Tibial artery (tissue), 4 donors: ENCODE measurements around the gene ELL.

Source experiments
- DNase-seq, 2 donors: peaks; one replicate each; pipeline ENCODE4 v3.0.0-alpha.2; 2019
- H3K27ac ChIP-seq, 2 donors: fragments of 200-600 bp; sonication (generic) in 1 of 2; 1 replicate in 1 of 2; 2 replicates in 1 of 2; pipeline ENCODE4 v1.5.1; 2018 to 2019; ENCODE audit warnings: mild to moderate bottlenecking in 1 of 2
- H3K27me3 ChIP-seq, 2 donors: fragments of 200-600 bp; sonication (generic) in 1 of 2; one replicate each; pipeline versions ENCODE4 v1.5.1 to v1.6.0; 2016 to 2019
- H3K36me3 ChIP-seq, 3 donors: fragments of 200-600 bp; sonication (generic) in 2 of 3; one replicate each; pipeline ENCODE4 v1.5.1; 2016 to 2019; ENCODE audit warnings: mild to moderate bottlenecking in 2 of 3
- H3K4me1 ChIP-seq, 4 donors: fragments of 200-600 bp; sonication (generic) in 2 of 4; 1 replicate in 3 of 4; 2 replicates in 1 of 4; pipeline ENCODE4 v1.5.1; 2016 to 2019
- H3K4me3 ChIP-seq, 2 donors: fragments of 200-600 bp; sonication (generic) in 1 of 2; 1 replicate in 1 of 2; 2 replicates in 1 of 2; pipeline ENCODE4 v1.5.1; 2018 to 2019; ENCODE audit warnings: mild to moderate bottlenecking in 2 of 2
- H3K9me3 ChIP-seq, 3 donors: fragments of 200-600 bp; sonication (generic) in 1 of 3; one replicate each; pipeline ENCODE4 v1.5.1; 2016 to 2019
- CTCF ChIP-seq, 2 experiments: fragments of 200-600 bp in 1 of 2; fragments of 450-650 bp in 1 of 2; IDR thresholded peaks; one replicate each; pipeline ENCODE4 v1.5.1; 2017 to 2019; ENCODE audit warnings: antibody characterized with exemption in 2 of 2, mild to moderate bottlenecking in 1 of 2, moderate library complexity in 1 of 2
- intact Hi-C: fragments of 100-400 bp; cut with DNase I; formaldehyde crosslinking; loops from one replicate; pipeline ENCODE4 v1.15.0; 2023; ENCODE audit warnings: low total_unique reads

ELL gene

GRCh38 chr19:18399008-18399407 is 122.9 kb downstream of the ELL start:
- H3K27me3 ChIP-seq: peaks cover 0 to 47% of the 10 kb centered on the region in 2 donors
- H3K4me3 ChIP-seq: no peak overlapping the region
- H3K36me3 ChIP-seq: no peaks in the 10 kb centered on the region
- H3K4me1 ChIP-seq: no peaks in the 10 kb centered on the region
- no peak overlapping the region for H3K27ac ChIP-seq
- no peak for TF ChIP-seq CTCF (IDR thresholded peaks at IDR 0.05)
- intact Hi-C loops: loop anchor here (5.0 kb wide), 1 partner anchor 47 kb away; no protein-coding TSS in a partner anchor
- H3K9me3 ChIP-seq: no peaks in the 10 kb centered on the region
- peak in 1 of 2 donors; percentile 64 for DNase-seq

GRCh38 chr19:18397242-18398202 is 124.3 kb downstream of the ELL start, which contains the start of gene LRRC25:
TSS of gene LRRC25 (minus strand) at chr19:18397622. CDS start at chr19:18396963, 659 bp downstream.
- H3K4me3 ChIP-seq: peak within 1 kb of the TSS; percentile 34 to 39
- peak; percentile 59 to 78 for DNase-seq
- peaks cover 0 to 40% of the 10 kb centered on the region in 2 donors for H3K27me3 ChIP-seq
- no peaks in the 10 kb centered on the region for H3K36me3 ChIP-seq
- no peak within 1 kb of the TSS for H3K27ac ChIP-seq
- H3K4me1 ChIP-seq: no peaks in the 10 kb centered on the region
- no peak for TF ChIP-seq CTCF (IDR thresholded peaks at IDR 0.05)
- intact Hi-C loops: loop anchor here (5.0 kb wide), 1 partner anchor 45 kb away; no protein-coding TSS in a partner anchor
- no peaks in the 10 kb centered on the region for H3K9me3 ChIP-seq

GRCh38 chr19:18396471-18397241 is 125.2 kb downstream of the ELL start:
- no peaks in the 10 kb centered on the region for H3K36me3 ChIP-seq
- no peak overlapping the region for H3K27ac ChIP-seq
- H3K4me1 ChIP-seq: no peaks in the 10 kb centered on the region
- intact Hi-C loops: loop anchor here (5.0 kb wide), 1 partner anchor 44 kb away; no protein-coding TSS in a partner anchor
- peak overlapping the region; percentile 34 to 39 for H3K4me3 ChIP-seq
- H3K27me3 ChIP-seq: peaks cover 0 to 32% of the 10 kb centered on the region in 2 donors
- TF ChIP-seq CTCF (IDR thresholded peaks at IDR 0.05): no peak
- H3K9me3 ChIP-seq: no peaks in the 10 kb centered on the region
- no peak for DNase-seq

- no peak for TF ChIP-seq CTCF (IDR thresholded peaks at IDR 0.05)
- Histone ChIP-seq H3K27ac (no peak overlapping the region), H3K27me3 (peaks cover 0 to 32% of the 10 kb centered on the region in 2 donors), H3K9me3 (no peaks in the 10 kb centered on the region), H3K36me3 (no peaks in the 10 kb centered on the region), H3K4me1 (peaks cover 0 to under 1% (median 0%) of the 10 kb centered on the region in 4 donors), H3K4me3 (no peak overlapping the region)
- intact Hi-C loops: no loop called here
- DNase-seq: peak in 1 of 2 donors; percentile 54
Measured at GRCh38 chr19:18393836-18394235, 128.0 kb downstream of the ELL start.

GRCh38 chr19:18392926-18393325 is 128.9 kb downstream of the ELL start:
- no peak for DNase-seq
- peaks cover 0 to 25% of the 10 kb centered on the region in 2 donors for H3K27me3 ChIP-seq
- TF ChIP-seq CTCF (IDR thresholded peaks at IDR 0.05): no peak
- intact Hi-C loops: no loop called here
- no peaks in the 10 kb centered on the region for H3K36me3 ChIP-seq
- H3K4me3 ChIP-seq: no peak overlapping the region
- H3K9me3 ChIP-seq: no peaks in the 10 kb centered on the region
- H3K27ac ChIP-seq: no peak overlapping the region
- peaks cover 0 to 10% (median 6%) of the 10 kb centered on the region in 4 donors for H3K4me1 ChIP-seq
